ENCODE data around the gene SLC44A2.

Gene SLC44A2

GRCh38 chr19:10682397-10683063 lies 57.2 kb downstream of the SLC44A2 start:
- no peak for DNase-seq (ENCODE audit: low read depth in 2 of 2)

GRCh38 chr19:10683064-10683426 lies 57.7 kb downstream of the SLC44A2 start:
- no peak for DNase-seq (ENCODE audit: low read depth in 2 of 2)

- DNase-seq (ENCODE audit: low read depth in 2 of 2) = no peak
Observed at GRCh38 chr19:10683582-10683981, 58.2 kb downstream of the SLC44A2 start.

GRCh38 chr19:10685210-10685609 lies 59.9 kb downstream of the SLC44A2 start:
- no peak for DNase-seq (ENCODE audit: low read depth in 2 of 2)

GRCh38 chr19:10686193-10686592 lies 60.8 kb downstream of the SLC44A2 start:
- no peak for DNase-seq (ENCODE audit: low read depth in 2 of 2)

GRCh38 chr19:10686661-10687517 lies 61.5 kb downstream of the SLC44A2 start:
- no peak for DNase-seq (ENCODE audit: low read depth in 2 of 2)

GRCh38 chr19:10687518-10688288 lies 62.4 kb downstream of the SLC44A2 start:
- no peak for DNase-seq (ENCODE audit: low read depth in 2 of 2)

GRCh38 chr19:10688545-10689280 lies 63.4 kb downstream of the SLC44A2 start:
- DNase-seq (ENCODE audit: low read depth in 2 of 2) = no peak

GRCh38 chr19:10690341-10690781 lies 65.0 kb downstream of the SLC44A2 start:
- DNase-seq (ENCODE audit: low read depth in 2 of 2) = no peak

- DNase-seq (ENCODE audit: low read depth in 2 of 2) = no peak
Observed at GRCh38 chr19:10691178-10691881, 66.0 kb downstream of the SLC44A2 start.

GRCh38 chr19:10691883-10692282 lies 66.5 kb downstream of the SLC44A2 start:
- no peak for DNase-seq (ENCODE audit: low read depth in 2 of 2)

GRCh38 chr19:10692673-10693264 lies 67.4 kb downstream of the SLC44A2 start:
- no peak for DNase-seq (ENCODE audit: low read depth in 2 of 2)
